A549 (cell line): ENCODE results near the gene LGI1. TPM values are rescaled to one million over a fixed set of nuclear protein-coding genes. Genes with fewer than 3 reads are reported as not detected.

ENCODE experiments used
- ATAC-seq, 2 experiments: fragments of 200-7000 bp in 1 of 2; fragments of >200 bp in 1 of 2; cut with Nextera tagmentation in 1 of 2; cut with Tn5 transposase in 1 of 2; 3 replicates each; pipeline versions ENCODE4 v1.8.0 to v1.9.1; 2018 to 2020; ENCODE audit warnings: mild to moderate bottlenecking in 1 of 2, moderate library complexity in 1 of 2
- CTCF ChIA-PET: fragments of 300-600 bp; sonication (Branson Sonifier 250); formaldehyde crosslinking; extraction: SDS; loops from one replicate; lab custom pipeline; 2021; ENCODE audit warnings: antibody characterized with exemption, inconsistent platforms; lab: Yijun Ruan, JAX
- POLR2A ChIA-PET: fragments of 350-600 bp; formaldehyde crosslinking; extraction: SDS; loops from one replicate; lab custom pipeline; 2021; ENCODE audit warnings: antibody characterized with exemption, inconsistent platforms; lab: Yijun Ruan, JAX
- DNase-seq, 2 experiments: peaks; one replicate each; pipeline versions ENCODE4 v3.0.0 to v3.0.0-alpha.2; 2011 to 2016; ENCODE audit warnings: low read depth in 1 of 2, low spot score in 1 of 2
- FAIRE-seq: peaks from 2 replicates; lab custom pipeline; 2011; peaks lifted over from hg19 to GRCh38; lab: Jason Lieb, UNC
- H3K27ac ChIP-seq, 2 experiments: fragments of >200 bp; sonication (Bioruptor Twin); formaldehyde crosslinking; 3 replicates each; pipeline ENCODE4 v1.5.1; 2016 to 2017
- H3K4me1 ChIP-seq: fragments of >200 bp; sonication (Bioruptor Twin); formaldehyde crosslinking; 3 replicates; pipeline ENCODE4 v1.6.1; 2016
- H3K4me2 ChIP-seq: fragments of >200 bp; sonication (Bioruptor Twin); formaldehyde crosslinking; 3 replicates; pipeline ENCODE4 v1.6.1; 2016
- H3K4me3 ChIP-seq: fragments of >200 bp; sonication (Bioruptor Twin); formaldehyde crosslinking; 3 replicates; pipeline ENCODE4 v1.5.1; 2016
- H3K9me3 ChIP-seq: fragments of >200 bp; sonication (Bioruptor Twin); formaldehyde crosslinking; 3 replicates; pipeline ENCODE4 v1.6.1; 2016
- ATOH8 ChIP-seq: fragments of 250-450 bp; sonication (Bioruptor Pico); IDR thresholded peaks from 2 replicates; pipeline ENCODE4 v1.5.0; 2020; ENCODE audit warnings: low read depth, mild to moderate bottlenecking, moderate library complexity
- BCL3 ChIP-seq: fragments of >200 bp; sonication (Bioruptor Twin); formaldehyde crosslinking; IDR thresholded peaks from 3 replicates; pipeline ENCODE4 v1.6.1; 2016
- CBX8 ChIP-seq: fragments of 200-600 bp; sonication (generic); IDR thresholded peaks from 2 replicates; pipeline ENCODE4 v1.6.1; 2016
- CTCF ChIP-seq: fragments of >200 bp; sonication (Bioruptor Twin); formaldehyde crosslinking; IDR thresholded peaks from 3 replicates; pipeline ENCODE4 v1.5.1; 2016
- EHF ChIP-seq: fragments of 250-450 bp; sonication (Bioruptor Pico); IDR thresholded peaks from 2 replicates; pipeline ENCODE4 v1.5.0; 2020; ENCODE audit warnings: mild to moderate bottlenecking
- FOSL2 ChIP-seq, 2 experiments: fragments of 450-650 bp in 1 of 2; fragments of >200 bp in 1 of 2; sonication (Bioruptor Twin) in 1 of 2; formaldehyde crosslinking; IDR thresholded peaks; 2 replicates each; pipeline versions ENCODE4 v1.5.0 to v1.6.1; 2016 to 2020; ENCODE audit warnings: mild to moderate bottlenecking in 1 of 2, moderate library complexity in 1 of 2
- HES2 ChIP-seq: fragments of >200 bp; sonication (Bioruptor Twin); formaldehyde crosslinking; IDR thresholded peaks from 2 replicates; pipeline ENCODE4 v1.6.1; 2016
- HOXA7 ChIP-seq: fragments of 250-450 bp; sonication (Bioruptor Pico); IDR thresholded peaks from 2 replicates; pipeline ENCODE4 v1.5.0; 2020; ENCODE audit warnings: mild to moderate bottlenecking, moderate library complexity
- MAX ChIP-seq: IDR thresholded peaks from 2 replicates; pipeline ENCODE4 v1.6.1; 2012
- NFE2L2 ChIP-seq: fragments of 150-350 bp; conservative IDR thresholded peaks from 2 replicates; pipeline ENCODE4 v1.6.1; 2014; ENCODE audit warnings: low read length
- PHF8 ChIP-seq: fragments of 200-600 bp; sonication (generic); IDR thresholded peaks from 2 replicates; pipeline ENCODE4 v1.6.1; 2016; ENCODE audit warnings: low read depth, mild to moderate bottlenecking, antibody characterized with exemption, moderate library complexity, borderline replicate concordance
- POLR2A ChIP-seq: IDR thresholded peaks from 2 replicates; pipeline ENCODE4 v1.6.1; 2012; ENCODE audit warnings: mild to moderate bottlenecking, low read length
- RAD21 ChIP-seq, 2 experiments: fragments of >200 bp in 1 of 2; sonication (Bioruptor Twin) in 1 of 2; formaldehyde crosslinking in 1 of 2; IDR thresholded peaks in 1 of 2; conservative IDR thresholded peaks in 1 of 2; 2 replicates in 1 of 2; 3 replicates in 1 of 2; pipeline ENCODE4 v1.6.1; 2012 to 2018; ENCODE audit warnings: inconsistent platforms in 1 of 2
- REST ChIP-seq: fragments of 200-600 bp; sonication (generic); IDR thresholded peaks from 2 replicates; pipeline ENCODE4 v1.6.1; 2016; ENCODE audit warnings: antibody characterized with exemption, mild to moderate bottlenecking, moderate library complexity
- SREBF2 ChIP-seq: fragments of 450-650 bp; IDR thresholded peaks from 2 replicates; pipeline ENCODE4 v1.6.1; 2014; ENCODE audit warnings: mild to moderate bottlenecking, moderate library complexity
- TFCP2L1 ChIP-seq: fragments of 250-450 bp; sonication (Bioruptor Pico); IDR thresholded peaks from 2 replicates; pipeline ENCODE4 v1.5.0; 2021; ENCODE audit warnings: mild to moderate bottlenecking
- USF2 ChIP-seq: fragments of 450-650 bp; IDR thresholded peaks from 2 replicates; pipeline ENCODE4 v1.6.1; 2014; ENCODE audit warnings: antibody characterized with exemption
- WGBS: methylation state at CpG from one replicate; pipeline ENCODE4 v1.1.6; 2017; ENCODE audit errors: missing lambda C conversion rate; 5-methylcytosine and 5-hydroxymethylcytosine counted together
- polyA plus RNA-seq, 4 experiments: library from polyadenylated mRNA; depleted of rRNA in 3 of 4; stranded (reverse); fragments of >200 nt; fragmentation: RNase III in 1 of 4; extraction: RNeasy Plus Mini Kit Qiagen cat#74134 plus additional on column Dnase treatment in 1 of 4; gene quantifications; 2 replicates in 3 of 4; 3 replicates in 1 of 4; pipeline ENCODE4 v1.2.3, GENCODE V29; 2011 to 2017

Gene LGI1
- polyA plus RNA-seq, 2 of the 4 experiments (the other 2 are of a cell fraction): not detected

GRCh38 chr10:93741367-93741766 is 16.4 kb upstream of the LGI1 start:
- Histone ChIP-seq H3K27ac (no peak overlapping the region), H3K4me3 (no peak overlapping the region), H3K9me3 (no peaks in the 10 kb centered on the region), H3K4me2 (no peak overlapping the region), H3K4me1 (no peaks in the 10 kb centered on the region)
- 54% methylated on average over 3 of the region's 3 CpGs for WGBS
- ChIA-PET CTCF (no interaction called here), POLR2A (no interaction called here)
- no peak for FAIRE-seq
- no peak for DNase-seq
- TF ChIP-seq REST: no peak
- TF ChIP-seq CBX8: no peak
- no peak for TF ChIP-seq CTCF
- no peak for ATAC-seq

- ChIA-PET CTCF (interaction anchor here (0.7 to 2.0 kb wide), 3 partner anchors 14 to 116 kb away, joined by 3 to 4 read pairs (median 3); no protein-coding TSS in a partner anchor), POLR2A (no interaction called here)
- WGBS: 46% methylated on average over 8 of the region's 8 CpGs
- no peak for TF ChIP-seq PHF8
- no peak overlapping the region for H3K4me3 ChIP-seq
- DNase-seq: no peak
- no peak for ATAC-seq
- peaks cover 6% of the 10 kb centered on the region; the same call in 2 of the 3 replicates for H3K4me1 ChIP-seq
- no peak for FAIRE-seq
- H3K9me3 ChIP-seq: no peaks in the 10 kb centered on the region
- no peak overlapping the region for H3K27ac ChIP-seq
- no peak overlapping the region for H3K4me2 ChIP-seq
Measured at GRCh38 chr10:93742633-93743349, 14.9 kb upstream of the LGI1 start.

- FAIRE-seq: no peak
- ChIA-PET CTCF (interaction anchor here (0.6 to 2.8 kb wide), 13 partner anchors 8 to 1618 kb away, joined by 3 to 14 read pairs (median 5); partner anchors contain the start of gene FRA10AC1), POLR2A (no interaction called here)
- H3K4me1 ChIP-seq: peaks cover 6% of the 10 kb centered on the region; the same call in 2 of the 3 replicates
- no peak overlapping the region for H3K4me3 ChIP-seq
- DNase-seq: peak; percentile 32 to 44
- peak; percentile 65 to 88; a peak in 5 of 6 replicates for ATAC-seq
- no peak overlapping the region for H3K4me2 ChIP-seq
- H3K9me3 ChIP-seq: no peaks in the 10 kb centered on the region
- H3K27ac ChIP-seq: no peak overlapping the region
- 52% methylated on average over 9 of the region's 9 CpGs for WGBS
- TF ChIP-seq NFE2L2 (no peak), EHF (CRISPR knock-in tag) (no peak), CTCF (peak; percentile 38; the same call in 2 of the 3 replicates), HOXA7 (no peak), BCL3 (no peak), FOSL2 (IDR thresholded peaks at IDR 0.05) (no peak), FOSL2 (CRISPR knock-in tag; IDR thresholded peaks at IDR 0.05) (no peak), ATOH8 (no peak), HES2 (no peak), TFCP2L1 (CRISPR knock-in tag) (no peak), RAD21 (conservative IDR thresholded peaks at IDR 0.05 in 1 of 2, IDR thresholded peaks at IDR 0.05 in 1 of 2) (peak in 1 of 2 experiments; percentile 63; a peak in 4 of 5 replicates), MAX (no peak), SREBF2 (no peak), USF2 (no peak), POLR2A (no peak)
Measured at GRCh38 chr10:93745408-93746065, 12.2 kb upstream of the LGI1 start.
